ENCODE measurements around the gene HCAR1.
"Not testable (repeated sequence)": the region's sequence is repeated elsewhere in the genome, so short reads cannot be mapped to it uniquely, and the experiment has no call there.

Gene HCAR1

GRCh38 chr12:122722387-122722786 lies 8.3 kb downstream of the HCAR1 start:
- in situ Hi-C loops (cut with MboI; ENCODE audit: low sequenced_read_pairs), result no loop called here

- in situ Hi-C loops (cut with MboI; ENCODE audit: low sequenced_read_pairs), result no loop called here
Observed at GRCh38 chr12:122721057-122721545, 9.5 kb downstream of the HCAR1 start.

GRCh38 chr12:122716658-122717057 lies 14.0 kb downstream of the HCAR1 start, which contains the start of gene HCAR3:
Gene HCAR3 (minus strand): TSS chr12:122716811. CDS start chr12:122716737, 74 bp downstream.
- in situ Hi-C loops (cut with MboI; ENCODE audit: low sequenced_read_pairs), result not testable (repeated sequence)

GRCh38 chr12:122715211-122715610 lies 15.4 kb downstream of the HCAR1 start:
- in situ Hi-C loops (cut with MboI; ENCODE audit: low sequenced_read_pairs), result not testable (repeated sequence)

GRCh38 chr12:122713491-122714188 lies 17.0 kb downstream of the HCAR1 start:
- in situ Hi-C loops (cut with MboI; ENCODE audit: low sequenced_read_pairs), result not testable (repeated sequence)

- in situ Hi-C loops (cut with MboI; ENCODE audit: low sequenced_read_pairs), result not testable (repeated sequence)
Observed at GRCh38 chr12:122711266-122711665, 19.4 kb downstream of the HCAR1 start.

- in situ Hi-C loops (cut with MboI; ENCODE audit: low sequenced_read_pairs), result not testable (repeated sequence)
Observed at GRCh38 chr12:122710341-122710740, 20.3 kb downstream of the HCAR1 start.

GRCh38 chr12:122709287-122709686 lies 21.4 kb downstream of the HCAR1 start:
- in situ Hi-C loops (cut with MboI; ENCODE audit: low sequenced_read_pairs), result not testable (repeated sequence)

GRCh38 chr12:122703841-122704240 lies 26.8 kb downstream of the HCAR1 start:
- in situ Hi-C loops (cut with MboI; ENCODE audit: low sequenced_read_pairs), result not testable (repeated sequence)

GRCh38 chr12:122702890-122703611 lies 27.6 kb downstream of the HCAR1 start, which contains the start of gene HCAR2:
Gene HCAR2 (minus strand): TSS chr12:122703357. CDS start chr12:122703283, 74 bp downstream.
- in situ Hi-C loops (cut with MboI; ENCODE audit: low sequenced_read_pairs), result not testable (repeated sequence)

- in situ Hi-C loops (cut with MboI; ENCODE audit: low sequenced_read_pairs), result not testable (repeated sequence)
Observed at GRCh38 chr12:122701481-122701880, 29.2 kb downstream of the HCAR1 start.

- in situ Hi-C loops (cut with MboI; ENCODE audit: low sequenced_read_pairs), result not testable (repeated sequence)
Observed at GRCh38 chr12:122700038-122700710, 30.5 kb downstream of the HCAR1 start.

GRCh38 chr12:122696922-122697321 lies 33.7 kb downstream of the HCAR1 start:
- in situ Hi-C loops (cut with MboI; ENCODE audit: low sequenced_read_pairs), result not testable (repeated sequence)

- in situ Hi-C loops (cut with MboI; ENCODE audit: low sequenced_read_pairs), result no loop called here
Observed at GRCh38 chr12:122691566-122691965, 39.1 kb downstream of the HCAR1 start.

- in situ Hi-C loops (cut with MboI; ENCODE audit: low sequenced_read_pairs), result no loop called here
Observed at GRCh38 chr12:122688291-122688690, 42.4 kb downstream of the HCAR1 start.

- in situ Hi-C loops (cut with MboI; ENCODE audit: low sequenced_read_pairs), result no loop called here
Observed at GRCh38 chr12:122687086-122687485, 43.6 kb downstream of the HCAR1 start.

- in situ Hi-C loops (cut with MboI; ENCODE audit: low sequenced_read_pairs), result no loop called here
Observed at GRCh38 chr12:122686538-122686937, 44.1 kb downstream of the HCAR1 start.

GRCh38 chr12:122684297-122684813 lies 46.3 kb downstream of the HCAR1 start:
- in situ Hi-C loops (cut with MboI; ENCODE audit: low sequenced_read_pairs), result no loop called here

- in situ Hi-C loops (cut with MboI; ENCODE audit: low sequenced_read_pairs), result no loop called here
Observed at GRCh38 chr12:122681814-122682213, 48.8 kb downstream of the HCAR1 start.

- in situ Hi-C loops (cut with MboI; ENCODE audit: low sequenced_read_pairs), result not testable (repeated sequence)
Observed at GRCh38 chr12:122680989-122681388, 49.7 kb downstream of the HCAR1 start.

GRCh38 chr12:122676781-122677180 lies 53.9 kb downstream of the HCAR1 start:
- in situ Hi-C loops (cut with MboI; ENCODE audit: low sequenced_read_pairs), result not testable (repeated sequence)

Measured in HL-60/S4 treated with phorbol 12-myristate 13-acetate at 8.2 ng/mL for 4 days and 3 days (cell line).